Endothelial cell of umbilical vein (primary cell): ENCODE data around the gene MTIF3. TPM values are rescaled to one million over a fixed set of nuclear protein-coding genes. Genes with fewer than 3 reads are reported as not detected.

Source experiments
- BruUV-seq: library from RNA; stranded (reverse); fragments of 400-500 nt; replicated peaks from 2 replicates; lab custom pipeline; 2021; lab: Mats Ljungman, UMichigan
- CTCF ChIA-PET: fragments of 300-600, 350-600 bp; sonication (Branson Sonifier 250); formaldehyde crosslinking; loops from one replicate; lab custom pipeline; 2021; ENCODE audit warnings: antibody characterized with exemption, inconsistent platforms; lab: Charles Lee
- POLR2A ChIA-PET: fragments of 300-600, 350-600 bp; sonication (Branson Sonifier 250); formaldehyde crosslinking; loops from one replicate; lab custom pipeline; 2021; ENCODE audit warnings: antibody characterized with exemption, inconsistent platforms; lab: Charles Lee
- DNase-seq: peaks from one replicate; pipeline ENCODE4 v3.0.0-alpha.2; 2011; ENCODE audit warnings: low read depth, low spot score
- FAIRE-seq: peaks from 2 replicates; lab custom pipeline; 2011; peaks lifted over from hg19 to GRCh38; lab: Jason Lieb, UNC
- H2AFZ ChIP-seq: 2 replicates; pipeline ENCODE4 v1.6.0; 2012; ENCODE audit warnings: low read depth, low read length, control low read depth, inconsistent platforms
- H3K27ac ChIP-seq: 2 replicates; pipeline ENCODE4 v1.5.1; 2011; ENCODE audit warnings: low read depth, mild to moderate bottlenecking, control low read depth, low read length, moderate library complexity; ENCODE audit not compliant: insufficient read depth
- H3K27me3 ChIP-seq, 2 experiments: 2 replicates each; pipeline versions ENCODE4 v1.6.0 to v1.6.1; 2011; ENCODE audit warnings: low read length in 2 of 2, mixed read lengths in 1 of 2; ENCODE audit not compliant: control insufficient read depth in 2 of 2, insufficient read depth in 2 of 2
- H3K36me3 ChIP-seq, 2 experiments: 2 replicates in 1 of 2; 3 replicates in 1 of 2; pipeline ENCODE4 v1.5.1; 2011; ENCODE audit warnings: low read length in 2 of 2, mild to moderate bottlenecking in 1 of 2, moderate library complexity in 1 of 2; ENCODE audit not compliant: control insufficient read depth in 2 of 2, insufficient read depth in 2 of 2; ENCODE audit errors: extremely low read depth in 1 of 2
- H3K4me1 ChIP-seq: 3 replicates; pipeline ENCODE4 v1.5.1; 2011; ENCODE audit warnings: mild to moderate bottlenecking, low read length; ENCODE audit not compliant: control insufficient read depth, insufficient read depth; ENCODE audit errors: extremely low read depth
- H3K4me2 ChIP-seq: 2 replicates; pipeline ENCODE4 v1.6.1; 2011; ENCODE audit warnings: low read length, control low read depth, mixed read lengths; ENCODE audit not compliant: insufficient read depth
- H3K4me3 ChIP-seq, 3 experiments: fragments of 200-600 bp in 1 of 3; sonication (generic), shearing (Covaris generic) in 1 of 3; replicated peaks in 1 of 3; 2 replicates each; pipeline ENCODE4 v1.5.1; 2011 to 2016; ENCODE audit warnings: control low read depth in 3 of 3, low read length in 3 of 3, mild to moderate bottlenecking in 2 of 3, inconsistent platforms in 1 of 3, low read depth in 1 of 3, moderate library complexity in 1 of 3; ENCODE audit not compliant: insufficient read depth in 1 of 3
- H3K79me2 ChIP-seq: 2 replicates; pipeline ENCODE4 v1.6.0; 2012; ENCODE audit warnings: low read length, inconsistent platforms; ENCODE audit not compliant: control insufficient read depth, insufficient read depth
- H3K9ac ChIP-seq: replicated peaks from 2 replicates; pipeline ENCODE3; 2011; ENCODE audit warnings: low read length, control low read depth; ENCODE audit not compliant: insufficient read depth; ENCODE audit errors: extremely low read depth
- H3K9me1 ChIP-seq: replicated peaks from 3 replicates; pipeline ENCODE4 v1.6.0; 2011; ENCODE audit warnings: mild to moderate bottlenecking, low read length; ENCODE audit not compliant: control insufficient read depth, insufficient read depth; ENCODE audit errors: extremely low read depth
- H3K9me3 ChIP-seq: replicated peaks from 2 replicates; pipeline ENCODE4 v1.5.1; 2012; ENCODE audit warnings: low read length, inconsistent platforms; ENCODE audit not compliant: control insufficient read depth, insufficient read depth
- H4K20me1 ChIP-seq: replicated peaks from 2 replicates; pipeline ENCODE3; 2011; ENCODE audit warnings: mild to moderate bottlenecking, low read length; ENCODE audit not compliant: control insufficient read depth, insufficient read depth; ENCODE audit errors: extremely low read depth
- EZH2 ChIP-seq: IDR thresholded peaks from 2 replicates; pipeline ENCODE4 v1.6.1; 2012; ENCODE audit warnings: borderline replicate concordance, low read depth, mild to moderate bottlenecking, moderate library complexity, low read length, inconsistent platforms; ENCODE audit not compliant: severe bottlenecking
- FOS ChIP-seq: IDR thresholded peaks from 2 replicates; pipeline ENCODE4 v1.6.1; 2011; ENCODE audit warnings: mild to moderate bottlenecking, low read length, moderate library complexity, borderline replicate concordance; ENCODE audit not compliant: insufficient read depth
- GATA2 ChIP-seq: IDR thresholded peaks from 2 replicates; pipeline ENCODE4 v1.7.0; 2011; ENCODE audit warnings: low read depth, mild to moderate bottlenecking, moderate library complexity, mixed read lengths, low read length; ENCODE audit not compliant: insufficient read length, insufficient read depth
- JUN ChIP-seq: IDR thresholded peaks from 2 replicates; pipeline ENCODE4 v1.6.1; 2011; ENCODE audit warnings: borderline replicate concordance, low read depth; ENCODE audit not compliant: insufficient read length, insufficient read depth
- MAX ChIP-seq: IDR thresholded peaks from 2 replicates; pipeline ENCODE4 v1.6.1; 2011; ENCODE audit not compliant: insufficient read depth, insufficient read length
- MYC ChIP-seq: IDR thresholded peaks from one replicate; pipeline ENCODE4 v1.6.1; 2011; ENCODE audit warnings: mild to moderate bottlenecking, low read depth, low read length
- POLR2A ChIP-seq: IDR thresholded peaks from 2 replicates; pipeline ENCODE4 v1.6.1; 2012; ENCODE audit warnings: low read depth, mild to moderate bottlenecking, control low read depth, low read length
- POLR2AphosphoS5 ChIP-seq: IDR thresholded peaks from 2 replicates; pipeline ENCODE4 v1.6.1; 2012; ENCODE audit warnings: low read depth, mild to moderate bottlenecking, control low read depth, low read length, moderate library complexity; ENCODE audit not compliant: insufficient read depth
- dilution Hi-C: fragments of 300-500 bp; cut with MboI; formaldehyde crosslinking; loops from one replicate; pipeline ENCODE4 v1.15.0; 2019; ENCODE audit warnings: low sequenced_read_pairs; ENCODE audit not compliant: extremely low pct_ligation_motif_present
- intact Hi-C: fragments of 100-400 bp; cut with micrococcal nuclease; formaldehyde crosslinking; loops from one replicate; pipeline ENCODE4 v1.10.0; 2022
- polyA plus RNA-seq, 4 experiments: library from polyadenylated mRNA; depleted of rRNA in 3 of 4; stranded (reverse) in 3 of 4; unstranded in 1 of 4; fragments of >200 nt; gene quantifications; 2 replicates each; pipeline versions ENCODE4 v1.2.1 to v1.2.3, GENCODE V29; 2011 to 2012; ENCODE audit warnings: missing spikeins in 1 of 4
- total RNA-seq: library from RNA; stranded (reverse); gene quantifications from 2 replicates; pipeline ENCODE4 v1.2.3, GENCODE V29; 2021
- TF ChIP-seq, protein P1 (sequence below), 2 donors: IDR thresholded peaks; 1 replicate in 1 of 2; 2 replicates in 1 of 2; pipeline ENCODE4 v1.5.1; 2011; ENCODE audit warnings: low read length in 2 of 2, mild to moderate bottlenecking in 2 of 2, moderate library complexity in 2 of 2, control low read depth in 1 of 2, inconsistent platforms in 1 of 2, low read depth in 1 of 2; ENCODE audit not compliant: insufficient read depth in 1 of 2; ENCODE audit errors: extremely low read depth in 1 of 2

MTIF3 gene
- total and polyA plus RNA-seq, 2 donors (not counting 3 experiments of a cell fraction or from before 2014, with no cell fraction given), result 23.5 to 37.5 TPM

GRCh38 chr13:27398360-27398759, 52.0 kb downstream of the MTIF3 start:
- ChIA-PET POLR2A (no interaction called here), CTCF (no interaction called here)
- TF ChIP-seq, protein P1, sequence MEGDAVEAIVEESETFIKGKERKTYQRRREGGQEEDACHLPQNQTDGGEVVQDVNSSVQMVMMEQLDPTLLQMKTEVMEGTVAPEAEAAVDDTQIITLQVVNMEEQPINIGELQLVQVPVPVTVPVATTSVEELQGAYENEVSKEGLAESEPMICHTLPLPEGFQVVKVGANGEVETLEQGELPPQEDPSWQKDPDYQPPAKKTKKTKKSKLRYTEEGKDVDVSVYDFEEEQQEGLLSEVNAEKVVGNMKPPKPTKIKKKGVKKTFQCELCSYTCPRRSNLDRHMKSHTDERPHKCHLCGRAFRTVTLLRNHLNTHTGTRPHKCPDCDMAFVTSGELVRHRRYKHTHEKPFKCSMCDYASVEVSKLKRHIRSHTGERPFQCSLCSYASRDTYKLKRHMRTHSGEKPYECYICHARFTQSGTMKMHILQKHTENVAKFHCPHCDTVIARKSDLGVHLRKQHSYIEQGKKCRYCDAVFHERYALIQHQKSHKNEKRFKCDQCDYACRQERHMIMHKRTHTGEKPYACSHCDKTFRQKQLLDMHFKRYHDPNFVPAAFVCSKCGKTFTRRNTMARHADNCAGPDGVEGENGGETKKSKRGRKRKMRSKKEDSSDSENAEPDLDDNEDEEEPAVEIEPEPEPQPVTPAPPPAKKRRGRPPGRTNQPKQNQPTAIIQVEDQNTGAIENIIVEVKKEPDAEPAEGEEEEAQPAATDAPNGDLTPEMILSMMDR (IDR thresholded peaks at IDR 0.05; ENCODE audit: extremely low read depth in 1 of 2, insufficient read depth in 1 of 2, low read depth in 1 of 2, low read length in 2 of 2), result no peak
- TF ChIP-seq EZH2 (no peak), POLR2AphosphoS5 (no peak), POLR2A (no peak)
- no TSS peak for BruUV-seq
- Histone ChIP-seq H3K27ac (no peak overlapping the region), H3K4me3 (no peak overlapping the region), H3K4me2 (no peak overlapping the region), H4K20me1 (no peaks in the 10 kb centered on the region), H3K4me1 (no peaks in the 10 kb centered on the region), H3K9me3 (no peaks in the 10 kb centered on the region), H3K79me2 (no peaks in the 10 kb centered on the region), H3K27me3 (peaks cover 3 to 10% of the 10 kb centered on the region in 2 experiments), H2AFZ (no peak overlapping the region), H3K9ac (no peak overlapping the region), H3K36me3 (no peaks in the 10 kb centered on the region), H3K9me1 (no peaks in the 10 kb centered on the region)
- FAIRE-seq (no peak), DNase-seq (no peak)
- dilution Hi-C loops, result no loop called here
- intact Hi-C loops, result no loop called here

DNA sequence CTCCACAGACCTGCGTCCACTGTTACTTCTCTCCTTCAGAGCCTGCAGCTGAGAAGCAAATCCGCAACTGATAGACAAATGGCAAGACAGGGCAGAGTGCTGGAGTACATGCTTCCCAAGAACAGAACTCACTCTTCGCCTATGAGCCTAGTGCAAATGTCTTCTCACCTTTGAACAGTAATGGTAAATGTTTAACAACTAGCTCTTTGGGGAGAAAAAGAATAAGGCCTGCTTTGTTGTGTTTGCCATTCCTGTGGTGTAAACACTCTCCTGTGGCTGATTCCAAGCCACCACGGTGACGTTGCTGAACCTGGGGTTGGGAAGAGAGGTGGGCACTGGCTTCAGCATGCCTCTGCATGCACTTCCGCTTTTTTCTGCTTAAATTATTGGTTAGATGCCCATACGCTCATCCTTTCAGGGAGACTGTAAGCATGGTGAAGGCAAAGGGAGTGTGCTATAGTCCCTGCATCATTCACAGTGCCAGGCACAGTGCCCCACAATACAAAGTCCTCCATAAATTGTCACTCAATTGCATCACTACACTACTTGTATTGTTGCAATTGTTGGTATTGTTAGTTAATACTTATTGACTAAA, 54.0 kb downstream of the MTIF3 start:
- H3K9me3 ChIP-seq, result no peaks in the 10 kb centered on the region
- dilution Hi-C loops, result no loop called here
- FAIRE-seq, result no peak

More for the DNA sequence above, 54.0 kb downstream of the MTIF3 start:
- no TSS peak for BruUV-seq
- ChIA-PET POLR2A (no interaction called here), CTCF (no interaction called here)
- Histone ChIP-seq H3K9me1 (no peaks in the 10 kb centered on the region), H3K4me1 (no peaks in the 10 kb centered on the region), H3K27ac (no peak overlapping the region), H3K9ac (no peak overlapping the region), H3K4me2 (no peak overlapping the region), H4K20me1 (no peaks in the 10 kb centered on the region), H3K79me2 (no peaks in the 10 kb centered on the region), H3K4me3 (no peak overlapping the region), H3K27me3 (peaks cover 4 to 13% of the 10 kb centered on the region in 2 experiments), H3K36me3 (no peaks in the 10 kb centered on the region), H2AFZ (no peak overlapping the region)
- TF ChIP-seq JUN, result no peak
- TF ChIP-seq MYC, result no peak
- TF ChIP-seq GATA2, result no peak
- no peak for TF ChIP-seq EZH2
- no peak for TF ChIP-seq FOS
- no peak for TF ChIP-seq MAX
- TF ChIP-seq POLR2A, result no peak
- TF ChIP-seq, protein P1 (IDR thresholded peaks at IDR 0.05; ENCODE audit: extremely low read depth in 1 of 2, insufficient read depth in 1 of 2, low read depth in 1 of 2, low read length in 2 of 2), result no peak
- no peak for TF ChIP-seq POLR2AphosphoS5
- no peak for DNase-seq
- intact Hi-C loops, result no loop called here
